NB4 (cell line): ENCODE data around the gene ARHGAP28.
"Not testable (repeated sequence)": the region's sequence is repeated elsewhere in the genome, so short reads cannot be mapped to it uniquely, and the experiment has no call there.

ENCODE experiments used
- DNase-seq: peaks from one replicate; pipeline ENCODE4 v3.0.0; 2010; ENCODE audit warnings: low read depth
- H3K4me3 ChIP-seq: one replicate; pipeline ENCODE4 v1.5.1; 2011; ENCODE audit warnings: mild to moderate bottlenecking, low read depth, low read length, moderate library complexity
- CTCF ChIP-seq: IDR thresholded peaks from one replicate; pipeline ENCODE4 v1.5.1; 2012; ENCODE audit warnings: low read depth, low read length
- MYC ChIP-seq: IDR thresholded peaks from 2 replicates; pipeline ENCODE4 v1.6.1; 2011; ENCODE audit warnings: low read depth, low read length
- POLR2A ChIP-seq: IDR thresholded peaks from 2 replicates; pipeline ENCODE4 v1.6.1; 2011; ENCODE audit warnings: mild to moderate bottlenecking; ENCODE audit not compliant: insufficient read length; ENCODE audit errors: extremely low read depth
- TF ChIP-seq, protein P1 (sequence below): IDR thresholded peaks from 2 replicates; pipeline ENCODE4 v1.6.1; 2011; ENCODE audit warnings: low read depth, low read length

The ARHGAP28 gene

DNA sequence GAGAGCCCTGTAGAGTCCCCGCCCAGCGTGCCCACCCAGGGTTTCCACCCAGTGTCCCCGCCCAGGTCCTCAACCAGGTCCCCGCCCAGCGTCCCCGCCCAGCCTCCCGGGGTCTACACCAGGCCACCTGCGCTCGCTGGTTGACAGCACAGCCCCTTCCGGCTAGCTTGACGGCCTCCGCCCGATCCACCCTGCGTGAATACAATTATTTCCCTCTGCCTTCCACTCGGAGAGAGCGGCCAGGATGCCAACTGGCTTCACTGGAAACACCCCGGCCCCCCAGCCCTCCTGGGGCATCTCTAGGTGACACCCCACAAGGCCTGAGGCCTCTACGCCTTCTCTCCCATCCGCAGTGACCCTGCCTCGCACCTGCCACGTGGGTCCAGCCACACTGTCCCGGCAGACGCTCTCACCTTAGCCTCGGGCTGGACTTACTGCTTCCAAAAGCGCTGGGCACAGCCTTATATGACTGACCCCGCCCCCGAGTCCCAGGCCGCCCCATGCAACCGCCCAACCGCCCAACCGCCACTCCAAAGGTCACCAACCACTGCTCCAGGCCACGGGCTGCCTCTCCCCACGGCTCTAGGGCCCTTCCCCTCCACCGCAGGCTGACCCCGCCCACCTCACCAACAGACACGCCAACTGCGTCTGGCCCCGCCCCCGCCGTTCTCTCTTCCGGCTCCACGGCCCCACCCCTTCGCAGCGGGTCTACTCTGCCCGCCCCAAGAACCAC is 200.0 kb downstream of the ARHGAP28 start:
- no peak for DNase-seq
- no peak overlapping the region for H3K4me3 ChIP-seq
- TF ChIP-seq POLR2A (no peak), MYC (no peak), CTCF (no peak)
- TF ChIP-seq, protein P1, sequence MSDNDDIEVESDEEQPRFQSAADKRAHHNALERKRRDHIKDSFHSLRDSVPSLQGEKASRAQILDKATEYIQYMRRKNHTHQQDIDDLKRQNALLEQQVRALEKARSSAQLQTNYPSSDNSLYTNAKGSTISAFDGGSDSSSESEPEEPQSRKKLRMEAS: no peak

GRCh38 chr18:6934859-6935258 is 205.3 kb downstream of the ARHGAP28 start:
- DNase-seq: no peak
- H3K4me3 ChIP-seq: no peak overlapping the region
- TF ChIP-seq, protein P1: no peak
- TF ChIP-seq POLR2A (no peak), CTCF (no peak), MYC (no peak)

DNA sequence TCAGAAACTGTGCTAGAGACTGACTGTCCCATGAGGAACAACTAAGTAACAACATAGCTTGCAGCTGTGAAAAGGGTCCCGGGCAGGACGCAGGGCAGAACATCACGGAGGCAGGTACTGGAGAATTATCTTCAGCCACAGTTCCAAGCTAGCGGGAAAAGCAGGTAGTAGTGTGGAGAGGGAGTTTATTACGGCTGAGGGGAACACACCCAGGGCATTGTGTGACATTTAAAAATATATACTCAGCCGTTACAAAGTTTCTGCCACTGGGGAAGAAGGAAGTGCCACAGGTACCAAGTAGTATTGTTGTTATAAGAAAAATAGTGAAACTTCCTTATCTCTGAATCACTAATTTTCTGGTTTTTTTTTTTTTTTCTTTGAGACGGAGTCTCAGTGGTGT is 208.5 kb downstream of the ARHGAP28 start:
- H3K4me3 ChIP-seq: no peak overlapping the region
- no peak for DNase-seq
- TF ChIP-seq, protein P1: no peak
- no peak for TF ChIP-seq CTCF
- TF ChIP-seq POLR2A: no peak
- no peak for TF ChIP-seq MYC

GRCh38 chr18:6938403-6938802 is 208.9 kb downstream of the ARHGAP28 start:
- not testable (repeated sequence) for H3K4me3 ChIP-seq, DNase-seq

DNA sequence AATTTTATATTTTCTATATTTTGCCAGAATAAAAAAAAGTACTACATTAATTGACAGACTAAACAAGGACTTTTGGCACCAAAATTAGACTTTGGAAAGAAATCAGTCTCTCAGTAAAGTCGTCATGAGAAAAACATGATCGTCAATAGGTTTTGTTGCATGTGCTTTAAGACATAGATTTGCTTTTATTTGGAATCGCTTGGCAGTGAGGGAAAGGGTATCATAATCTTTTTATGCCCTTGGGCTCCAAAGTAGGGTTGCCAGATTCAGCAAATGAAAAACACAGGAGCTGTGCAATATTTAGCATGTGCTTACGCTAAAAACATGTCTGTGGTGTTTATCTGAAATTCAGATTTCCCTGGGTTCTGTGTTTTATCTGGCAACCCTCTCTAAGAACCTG is 210.5 kb downstream of the ARHGAP28 start:
- DNase-seq: no peak
- TF ChIP-seq MYC (no peak), CTCF (no peak), POLR2A (no peak)
- TF ChIP-seq, protein P1: no peak
- no peak overlapping the region for H3K4me3 ChIP-seq

DNA sequence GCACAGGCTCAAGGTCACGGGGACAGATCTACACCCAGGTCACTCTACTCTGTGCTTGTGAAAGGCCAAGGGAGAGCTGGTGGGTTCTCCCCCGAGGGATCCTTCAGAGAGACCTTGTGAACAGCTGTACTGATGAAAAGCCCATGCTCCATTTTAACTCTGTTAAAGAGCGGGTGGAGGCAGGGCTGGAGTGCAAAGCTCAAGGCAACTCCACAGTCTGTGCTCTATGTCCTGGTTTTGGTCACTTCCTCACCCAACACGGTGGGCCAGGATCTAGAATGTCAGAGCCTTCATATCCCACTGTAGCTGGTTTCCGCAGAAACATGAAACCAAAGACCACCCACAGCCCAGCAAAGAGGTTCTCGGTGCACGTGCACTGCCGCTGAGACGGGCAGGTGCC is 210.9 kb downstream of the ARHGAP28 start:
- DNase-seq: no peak
- TF ChIP-seq, protein P1: no peak
- TF ChIP-seq MYC (no peak), POLR2A (no peak), CTCF (no peak)
- H3K4me3 ChIP-seq: no peak overlapping the region
